HepG2 (cell line): Measurements from ENCODE around the gene CHRNG. TPM values are rescaled to one million over a fixed set of nuclear protein-coding genes. Genes with fewer than 3 reads are reported as not detected.

ENCODE experiments used
- GLI4 ChIP-seq: sonication (generic); formaldehyde crosslinking; IDR thresholded peaks from 2 replicates; pipeline ENCODE4 v1.5.1; 2020; ENCODE audit warnings: missing genetic modification reagents, mild to moderate bottlenecking, moderate library complexity, borderline replicate concordance
- NFE2L1 ChIP-seq: sonication (generic); formaldehyde crosslinking; IDR thresholded peaks from 2 replicates; pipeline ENCODE4 v1.4.0; 2020; ENCODE audit warnings: missing genetic modification reagents, mild to moderate bottlenecking, borderline replicate concordance
- PHF8 ChIP-seq: sonication (generic); formaldehyde crosslinking; IDR thresholded peaks from 2 replicates; pipeline ENCODE4 v1.5.0; 2020; ENCODE audit warnings: missing genetic modification reagents
- SP4 ChIP-seq: sonication (generic); formaldehyde crosslinking; IDR thresholded peaks from 2 replicates; pipeline ENCODE4 v1.8.1; 2023; ENCODE audit warnings: mild to moderate bottlenecking, missing genetic modification reagents
- STAG1 ChIP-seq: sonication (generic); formaldehyde crosslinking; IDR thresholded peaks from 2 replicates; pipeline ENCODE4 v1.4.0; 2020; ENCODE audit warnings: missing genetic modification reagents
- YY1 ChIP-seq: IDR thresholded peaks from 2 replicates; pipeline ENCODE4 v1.6.1; 2011; ENCODE audit warnings: low read length, low read depth, moderate library complexity, mild to moderate bottlenecking; ENCODE audit not compliant: insufficient read depth, insufficient replicate concordance
- ZNF234 ChIP-seq: sonication (generic); formaldehyde crosslinking; conservative IDR thresholded peaks from 2 replicates; pipeline ENCODE4 v1.5.1; 2020; ENCODE audit warnings: mild to moderate bottlenecking, missing genetic modification reagents
- ZNF335 ChIP-seq: sonication (generic); formaldehyde crosslinking; IDR thresholded peaks from 2 replicates; pipeline ENCODE4 v1.4.0; 2020; ENCODE audit warnings: missing genetic modification reagents
- ZSCAN9 ChIP-seq: IDR thresholded peaks from 2 replicates; pipeline ENCODE4 v1.6.1; 2016; ENCODE audit warnings: borderline replicate concordance
- polyA plus RNA-seq, 8 experiments: library from polyadenylated mRNA; depleted of rRNA in 3 of 8; stranded (reverse) in 7 of 8; unstranded in 1 of 8; fragments of >200 nt; fragmentation: Illumina TruSeq in 4 of 8; extraction: Trizol in 4 of 8; gene quantifications; 2 replicates each; pipeline versions ENCODE4 v1.2.1 to v1.2.3, GENCODE V29; 2011 to 2016; ENCODE audit warnings: low read depth in 4 of 8, missing spikeins in 1 of 8, mixed read lengths in 1 of 8; ENCODE audit not compliant: insufficient read depth in 1 of 8
- total RNA-seq, 5 experiments: library from RNA; depleted of rRNA; stranded (reverse); fragments of >200 nt; fragmentation: Illumina TruSeq; extraction: Trizol; gene quantifications; 2 replicates each; pipeline ENCODE4 v1.2.3, GENCODE V29; 2016; ENCODE audit warnings: low read depth in 1 of 5
- TF ChIP-seq, protein P1 (sequence below): sonication (generic); formaldehyde crosslinking; IDR thresholded peaks from 2 replicates; pipeline ENCODE4 v1.5.0; 2020; ENCODE audit warnings: missing genetic modification reagents
- TF ChIP-seq, protein P2 (sequence below): IDR thresholded peaks from 2 replicates; pipeline ENCODE4 v1.6.1; 2012; ENCODE audit warnings: low read length, improper control_type of control experiment
- TF ChIP-seq, protein P3 (sequence below): sonication (generic); formaldehyde crosslinking; IDR thresholded peaks from 2 replicates; pipeline ENCODE4; 2020; ENCODE audit warnings: missing genetic modification reagents, mild to moderate bottlenecking, borderline replicate concordance
- TF ChIP-seq, protein P4 (sequence below): sonication (generic); formaldehyde crosslinking; IDR thresholded peaks from 2 replicates; pipeline ENCODE4 v1.4.0; 2020; ENCODE audit warnings: missing genetic modification reagents
- TF ChIP-seq, protein P5 (sequence below): sonication (generic); formaldehyde crosslinking; IDR thresholded peaks from 2 replicates; pipeline ENCODE4 v1.5.0; 2020; ENCODE audit warnings: mild to moderate bottlenecking, missing genetic modification reagents

Gene CHRNG
- total and polyA plus RNA-seq, 2 of the 13 experiments (the other 11 are each of a cell fraction or from before 2014, with no cell fraction given): not detected

DNA sequence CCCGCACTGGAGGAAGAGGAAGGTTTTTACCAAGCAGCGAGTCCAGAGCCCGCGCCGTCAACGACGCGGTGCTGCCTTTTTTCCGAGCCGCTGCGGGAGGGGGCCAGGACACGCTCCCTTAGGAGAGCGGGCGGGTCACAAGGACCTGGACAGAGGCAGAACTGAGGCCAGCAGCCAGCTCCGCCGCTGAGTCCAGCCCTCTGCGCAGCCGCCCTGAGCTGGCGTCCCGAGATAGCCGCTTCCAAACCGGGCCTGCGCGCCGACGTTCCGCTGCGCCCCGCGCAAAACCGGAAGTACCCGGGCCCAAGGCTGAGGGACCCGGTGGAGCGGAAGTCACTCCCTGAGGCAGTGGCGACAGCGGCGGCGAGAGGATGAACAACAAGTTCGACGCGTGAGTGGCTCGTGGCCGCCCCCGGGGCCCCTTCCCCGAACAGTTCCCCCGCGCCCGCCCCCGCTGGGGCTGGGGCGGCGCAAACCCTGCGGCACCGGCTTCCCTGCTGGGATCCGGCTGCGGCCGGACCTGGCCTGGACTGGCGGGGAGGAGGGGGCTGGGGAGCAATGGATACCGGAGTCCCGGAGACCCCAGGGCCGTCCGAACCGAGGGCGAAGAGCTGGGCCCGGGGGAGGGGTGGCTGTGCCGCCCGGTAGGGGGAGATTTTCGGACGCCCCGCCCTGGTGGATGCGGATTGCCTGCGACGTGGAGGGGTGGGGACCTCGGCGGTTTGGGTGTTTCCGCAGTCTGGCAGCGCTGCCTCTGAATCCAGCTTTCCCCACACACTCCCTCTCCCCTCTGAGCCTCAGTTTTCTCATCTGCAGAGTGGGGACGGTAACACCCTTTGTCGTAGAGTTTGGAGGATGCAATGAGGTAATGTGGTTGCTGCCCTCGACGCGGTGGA is 11.1 kb downstream of the CHRNG start, which contains the start of the genes EIF4E2 and TIGD1 (continued):
- TF ChIP-seq, protein P1, sequence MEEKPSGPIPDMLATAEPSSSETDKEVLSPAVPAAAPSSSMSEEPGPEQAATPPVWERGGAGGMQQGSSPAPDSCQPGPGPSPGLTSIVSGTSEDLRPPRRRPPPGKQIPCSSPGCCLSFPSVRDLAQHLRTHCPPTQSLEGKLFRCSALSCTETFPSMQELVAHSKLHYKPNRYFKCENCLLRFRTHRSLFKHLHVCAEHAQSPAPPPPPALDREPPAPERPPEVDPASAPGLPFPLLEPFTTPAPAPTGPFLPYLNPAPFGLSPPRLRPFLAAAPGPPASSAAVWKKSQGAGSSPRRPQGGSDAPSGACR (CRISPR knock-in tag): peak; percentile 98
- TF ChIP-seq PHF8 (peak; percentile 95), NFE2L1 (CRISPR knock-in tag) (peak; percentile 95), STAG1 (peak; percentile 27; the same call in 1 of the 2 replicates), ZSCAN9 (CRISPR knock-in tag) (peak; percentile 99), ZNF335 (CRISPR knock-in tag) (peak; percentile 92), ZNF234 (CRISPR knock-in tag) (peak; percentile 99), YY1 (peak; percentile 87), SP4 (CRISPR knock-in tag) (peak; percentile 94), GLI4 (peak; percentile 84; the same call in 1 of the 2 replicates)
- TF ChIP-seq, protein P2, sequence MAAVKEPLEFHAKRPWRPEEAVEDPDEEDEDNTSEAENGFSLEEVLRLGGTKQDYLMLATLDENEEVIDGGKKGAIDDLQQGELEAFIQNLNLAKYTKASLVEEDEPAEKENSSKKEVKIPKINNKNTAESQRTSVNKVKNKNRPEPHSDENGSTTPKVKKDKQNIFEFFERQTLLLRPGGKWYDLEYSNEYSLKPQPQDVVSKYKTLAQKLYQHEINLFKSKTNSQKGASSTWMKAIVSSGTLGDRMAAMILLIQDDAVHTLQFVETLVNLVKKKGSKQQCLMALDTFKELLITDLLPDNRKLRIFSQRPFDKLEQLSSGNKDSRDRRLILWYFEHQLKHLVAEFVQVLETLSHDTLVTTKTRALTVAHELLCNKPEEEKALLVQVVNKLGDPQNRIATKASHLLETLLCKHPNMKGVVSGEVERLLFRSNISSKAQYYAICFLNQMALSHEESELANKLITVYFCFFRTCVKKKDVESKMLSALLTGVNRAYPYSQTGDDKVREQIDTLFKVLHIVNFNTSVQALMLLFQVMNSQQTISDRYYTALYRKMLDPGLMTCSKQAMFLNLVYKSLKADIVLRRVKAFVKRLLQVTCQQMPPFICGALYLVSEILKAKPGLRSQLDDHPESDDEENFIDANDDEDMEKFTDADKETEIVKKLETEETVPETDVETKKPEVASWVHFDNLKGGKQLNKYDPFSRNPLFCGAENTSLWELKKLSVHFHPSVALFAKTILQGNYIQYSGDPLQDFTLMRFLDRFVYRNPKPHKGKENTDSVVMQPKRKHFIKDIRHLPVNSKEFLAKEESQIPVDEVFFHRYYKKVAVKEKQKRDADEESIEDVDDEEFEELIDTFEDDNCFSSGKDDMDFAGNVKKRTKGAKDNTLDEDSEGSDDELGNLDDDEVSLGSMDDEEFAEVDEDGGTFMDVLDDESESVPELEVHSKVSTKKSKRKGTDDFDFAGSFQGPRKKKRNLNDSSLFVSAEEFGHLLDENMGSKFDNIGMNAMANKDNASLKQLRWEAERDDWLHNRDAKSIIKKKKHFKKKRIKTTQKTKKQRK: no peak
- TF ChIP-seq, protein P3, sequence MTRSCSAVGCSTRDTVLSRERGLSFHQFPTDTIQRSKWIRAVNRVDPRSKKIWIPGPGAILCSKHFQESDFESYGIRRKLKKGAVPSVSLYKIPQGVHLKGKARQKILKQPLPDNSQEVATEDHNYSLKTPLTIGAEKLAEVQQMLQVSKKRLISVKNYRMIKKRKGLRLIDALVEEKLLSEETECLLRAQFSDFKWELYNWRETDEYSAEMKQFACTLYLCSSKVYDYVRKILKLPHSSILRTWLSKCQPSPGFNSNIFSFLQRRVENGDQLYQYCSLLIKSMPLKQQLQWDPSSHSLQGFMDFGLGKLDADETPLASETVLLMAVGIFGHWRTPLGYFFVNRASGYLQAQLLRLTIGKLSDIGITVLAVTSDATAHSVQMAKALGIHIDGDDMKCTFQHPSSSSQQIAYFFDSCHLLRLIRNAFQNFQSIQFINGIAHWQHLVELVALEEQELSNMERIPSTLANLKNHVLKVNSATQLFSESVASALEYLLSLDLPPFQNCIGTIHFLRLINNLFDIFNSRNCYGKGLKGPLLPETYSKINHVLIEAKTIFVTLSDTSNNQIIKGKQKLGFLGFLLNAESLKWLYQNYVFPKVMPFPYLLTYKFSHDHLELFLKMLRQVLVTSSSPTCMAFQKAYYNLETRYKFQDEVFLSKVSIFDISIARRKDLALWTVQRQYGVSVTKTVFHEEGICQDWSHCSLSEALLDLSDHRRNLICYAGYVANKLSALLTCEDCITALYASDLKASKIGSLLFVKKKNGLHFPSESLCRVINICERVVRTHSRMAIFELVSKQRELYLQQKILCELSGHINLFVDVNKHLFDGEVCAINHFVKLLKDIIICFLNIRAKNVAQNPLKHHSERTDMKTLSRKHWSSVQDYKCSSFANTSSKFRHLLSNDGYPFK (CRISPR knock-in tag): peak; percentile 98
- TF ChIP-seq, protein P4, sequence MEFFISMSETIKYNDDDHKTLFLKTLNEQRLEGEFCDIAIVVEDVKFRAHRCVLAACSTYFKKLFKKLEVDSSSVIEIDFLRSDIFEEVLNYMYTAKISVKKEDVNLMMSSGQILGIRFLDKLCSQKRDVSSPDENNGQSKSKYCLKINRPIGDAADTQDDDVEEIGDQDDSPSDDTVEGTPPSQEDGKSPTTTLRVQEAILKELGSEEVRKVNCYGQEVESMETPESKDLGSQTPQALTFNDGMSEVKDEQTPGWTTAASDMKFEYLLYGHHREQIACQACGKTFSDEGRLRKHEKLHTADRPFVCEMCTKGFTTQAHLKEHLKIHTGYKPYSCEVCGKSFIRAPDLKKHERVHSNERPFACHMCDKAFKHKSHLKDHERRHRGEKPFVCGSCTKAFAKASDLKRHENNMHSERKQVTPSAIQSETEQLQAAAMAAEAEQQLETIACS (CRISPR knock-in tag): peak; percentile 71
- TF ChIP-seq, protein P5, sequence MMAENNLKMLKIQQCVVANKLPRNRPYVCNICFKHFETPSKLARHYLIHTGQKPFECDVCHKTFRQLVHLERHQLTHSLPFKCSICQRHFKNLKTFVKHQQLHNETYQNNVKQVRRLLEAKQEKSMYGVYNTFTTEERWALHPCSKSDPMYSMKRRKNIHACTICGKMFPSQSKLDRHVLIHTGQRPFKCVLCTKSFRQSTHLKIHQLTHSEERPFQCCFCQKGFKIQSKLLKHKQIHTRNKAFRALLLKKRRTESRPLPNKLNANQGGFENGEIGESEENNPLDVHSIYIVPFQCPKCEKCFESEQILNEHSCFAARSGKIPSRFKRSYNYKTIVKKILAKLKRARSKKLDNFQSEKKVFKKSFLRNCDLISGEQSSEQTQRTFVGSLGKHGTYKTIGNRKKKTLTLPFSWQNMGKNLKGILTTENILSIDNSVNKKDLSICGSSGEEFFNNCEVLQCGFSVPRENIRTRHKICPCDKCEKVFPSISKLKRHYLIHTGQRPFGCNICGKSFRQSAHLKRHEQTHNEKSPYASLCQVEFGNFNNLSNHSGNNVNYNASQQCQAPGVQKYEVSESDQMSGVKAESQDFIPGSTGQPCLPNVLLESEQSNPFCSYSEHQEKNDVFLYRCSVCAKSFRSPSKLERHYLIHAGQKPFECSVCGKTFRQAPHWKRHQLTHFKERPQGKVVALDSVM (CRISPR knock-in tag): peak; percentile 77; the same call in 1 of the 2 replicates
